Adipocyte (in vitro differentiated cells): ENCODE results near the gene PLCL1.

Experiments used
- DNase-seq: peaks from one replicate; pipeline ENCODE4 v3.0.0-alpha.2; 2015; ENCODE audit warnings: low read depth
- H3K27me3 ChIP-seq: replicated peaks from 2 replicates; pipeline ENCODE4 v1.7.0; 2013; ENCODE audit warnings: mild to moderate bottlenecking, low read length, moderate library complexity; ENCODE audit not compliant: control insufficient read depth, insufficient read depth
- H3K36me3 ChIP-seq: 2 replicates; pipeline ENCODE4 v1.7.0; 2013; ENCODE audit warnings: low read length, mild to moderate bottlenecking, moderate library complexity; ENCODE audit not compliant: control insufficient read depth, insufficient read depth, severe bottlenecking
- H3K4me1 ChIP-seq: 2 replicates; pipeline ENCODE4 v1.7.0; 2013; ENCODE audit warnings: mild to moderate bottlenecking, low read length, moderate library complexity; ENCODE audit not compliant: control insufficient read depth, insufficient read depth
- H3K4me3 ChIP-seq: 2 replicates; pipeline ENCODE4 v1.7.0; 2013; ENCODE audit warnings: mild to moderate bottlenecking, low read length, moderate library complexity
- H3K9ac ChIP-seq: 2 replicates; pipeline ENCODE4 v1.7.0; 2013; ENCODE audit warnings: mild to moderate bottlenecking, low read length, moderate library complexity
- H3K9me3 ChIP-seq: 2 replicates; pipeline ENCODE4 v1.7.0; 2013; ENCODE audit warnings: mild to moderate bottlenecking, low read length, moderate library complexity; ENCODE audit not compliant: control insufficient read depth

PLCL1 gene

DNA sequence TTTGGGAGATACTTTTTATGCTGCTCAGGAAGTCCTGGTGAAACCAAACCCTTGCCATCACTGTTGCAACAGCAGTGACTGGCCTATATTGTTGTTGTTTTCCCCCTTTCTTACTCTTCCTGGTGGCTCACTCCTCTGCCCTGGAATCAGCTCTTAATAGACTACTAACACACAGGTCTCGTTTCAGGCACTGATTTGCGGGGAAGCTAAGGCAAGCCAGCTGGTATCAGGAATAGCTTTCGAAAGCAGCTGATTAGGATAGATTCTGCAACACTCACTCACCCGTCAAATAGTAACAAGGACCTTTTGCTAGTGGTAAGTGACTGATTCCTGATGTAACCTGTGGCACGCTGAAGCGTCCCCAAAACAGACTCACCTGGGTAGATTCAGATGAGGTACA, 360.4 kb downstream of the PLCL1 start:
- DNase-seq: no peak
- Histone ChIP-seq H3K9ac (no peak overlapping the region), H3K27me3 (no peaks in the 10 kb centered on the region), H3K4me1 (no peaks in the 10 kb centered on the region), H3K36me3 (no peaks in the 10 kb centered on the region), H3K9me3 (no peaks in the 10 kb centered on the region), H3K4me3 (no peak overlapping the region)

DNA sequence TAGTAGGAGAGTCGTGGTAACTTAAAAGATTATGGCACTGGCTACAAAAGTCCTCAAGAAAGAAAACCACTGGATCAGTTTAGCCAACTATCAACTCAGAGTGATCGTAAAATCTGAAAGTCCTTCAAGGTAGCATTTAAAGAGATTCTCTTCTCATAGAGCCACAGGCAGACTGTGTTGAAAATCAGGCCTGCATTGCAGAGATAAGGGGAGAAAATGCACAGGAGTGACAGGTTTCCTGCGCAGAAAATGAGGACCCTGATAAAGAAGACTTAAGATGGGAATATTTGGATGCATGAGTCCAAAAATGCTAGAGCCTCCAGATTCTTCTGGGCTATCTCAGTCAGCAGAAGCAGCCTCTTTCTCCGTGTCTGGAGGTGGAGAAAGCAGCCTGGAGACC, 360.9 kb downstream of the PLCL1 start:
- Histone ChIP-seq H3K4me3 (no peak overlapping the region), H3K9me3 (no peaks in the 10 kb centered on the region), H3K9ac (no peak overlapping the region), H3K27me3 (no peaks in the 10 kb centered on the region), H3K36me3 (no peaks in the 10 kb centered on the region), H3K4me1 (no peaks in the 10 kb centered on the region)
- no peak for DNase-seq

DNA sequence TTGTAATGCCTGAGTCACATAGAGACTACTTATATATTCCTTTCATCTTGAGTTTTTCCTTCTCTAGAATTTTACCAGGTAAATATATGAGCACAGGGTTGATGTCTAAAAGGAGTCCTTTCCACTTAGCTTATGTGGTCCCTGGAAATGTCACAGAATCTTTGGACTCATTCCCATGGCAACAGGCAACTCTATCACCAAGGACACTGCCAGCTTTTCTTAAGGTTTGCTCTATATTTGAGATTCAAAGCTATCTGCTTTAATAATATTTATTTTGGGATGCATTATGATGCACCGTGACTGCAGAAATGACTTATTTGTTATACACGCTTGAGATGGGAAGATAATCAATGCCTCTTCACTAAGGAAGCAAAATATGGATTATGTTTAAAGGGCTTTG, 363.0 kb downstream of the PLCL1 start:
- H3K36me3 ChIP-seq: no peaks in the 10 kb centered on the region
- no peak overlapping the region for H3K9ac ChIP-seq
- peaks cover 15% of the 10 kb centered on the region for H3K4me1 ChIP-seq
- DNase-seq: no peak
- no peaks in the 10 kb centered on the region for H3K27me3 ChIP-seq
- H3K4me3 ChIP-seq: no peak overlapping the region
- no peaks in the 10 kb centered on the region for H3K9me3 ChIP-seq

DNA sequence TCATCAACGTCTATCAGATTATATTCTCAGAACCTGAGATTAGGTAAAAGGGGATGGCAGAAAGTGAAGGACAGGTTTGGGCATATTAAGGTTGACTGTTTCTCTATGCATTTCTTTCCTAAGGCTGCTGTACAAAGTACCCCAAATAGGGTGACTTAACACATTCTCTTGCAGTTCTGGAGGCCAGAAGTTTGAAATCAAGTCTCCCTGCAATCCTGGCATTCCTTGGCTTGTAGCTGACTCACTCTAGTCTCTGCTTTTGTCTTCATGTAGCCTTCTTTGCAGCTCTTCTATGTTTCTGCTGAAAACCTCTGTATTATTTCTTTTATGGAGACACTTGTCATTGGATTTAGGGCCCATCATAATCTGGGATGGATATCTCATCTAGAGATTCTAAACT, 364.3 kb downstream of the PLCL1 start:
- Histone ChIP-seq H3K9ac (no peak overlapping the region), H3K9me3 (no peaks in the 10 kb centered on the region), H3K4me3 (no peak overlapping the region), H3K27me3 (no peaks in the 10 kb centered on the region), H3K36me3 (no peaks in the 10 kb centered on the region), H3K4me1 (peaks cover 28% of the 10 kb centered on the region)
- DNase-seq: no peak

DNA sequence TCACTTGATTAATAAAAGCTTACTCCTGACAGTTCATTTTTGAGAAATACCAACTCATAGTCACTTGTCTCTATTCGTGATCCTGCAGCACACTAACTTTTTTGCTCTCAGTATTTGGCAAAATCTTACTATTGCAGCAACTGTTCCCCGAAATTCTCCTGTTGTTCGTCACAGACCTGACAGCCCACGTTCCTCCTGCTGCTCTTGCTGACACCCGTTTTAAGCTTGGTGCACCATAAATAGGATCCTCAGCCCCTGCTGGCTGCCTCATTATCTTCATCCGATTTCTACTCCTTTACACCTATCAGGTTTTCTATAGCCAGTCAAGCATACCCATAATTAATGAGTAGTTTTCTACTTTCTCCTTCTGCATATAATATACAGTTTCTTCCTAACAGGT, 368.8 kb downstream of the PLCL1 start:
- H3K9ac ChIP-seq: peak overlapping the region; percentile 17
- no peaks in the 10 kb centered on the region for H3K36me3 ChIP-seq
- peaks cover 28% of the 10 kb centered on the region for H3K4me1 ChIP-seq
- H3K27me3 ChIP-seq: no peaks in the 10 kb centered on the region
- H3K4me3 ChIP-seq: no peak overlapping the region
- H3K9me3 ChIP-seq: peaks cover 8% of the 10 kb centered on the region
- peak; percentile 10 for DNase-seq

DNA sequence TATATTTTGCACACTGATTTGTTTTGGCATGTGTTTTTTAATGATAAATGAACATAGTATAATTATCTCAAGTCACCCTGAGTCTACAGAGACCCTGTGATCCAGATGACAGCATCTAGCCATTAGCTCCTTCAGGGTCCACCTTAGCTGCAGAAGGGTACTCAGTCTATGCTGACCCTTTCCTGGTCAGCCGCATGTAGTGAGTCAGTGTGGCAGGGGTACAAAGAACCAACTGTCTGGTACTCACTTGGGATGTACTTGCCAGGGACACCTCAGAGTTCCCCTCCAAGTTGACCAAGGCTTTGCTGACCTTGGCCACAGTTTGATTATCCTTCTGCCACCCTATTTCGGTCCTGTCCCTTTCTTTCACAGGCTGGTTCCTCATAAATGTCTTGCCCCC, 369.5 kb downstream of the PLCL1 start:
- no peaks in the 10 kb centered on the region for H3K27me3 ChIP-seq
- no peaks in the 10 kb centered on the region for H3K36me3 ChIP-seq
- peaks cover 14% of the 10 kb centered on the region for H3K9me3 ChIP-seq
- DNase-seq: no peak
- H3K4me1 ChIP-seq: peaks cover 28% of the 10 kb centered on the region
- no peak overlapping the region for H3K4me3 ChIP-seq
- no peak overlapping the region for H3K9ac ChIP-seq

DNA sequence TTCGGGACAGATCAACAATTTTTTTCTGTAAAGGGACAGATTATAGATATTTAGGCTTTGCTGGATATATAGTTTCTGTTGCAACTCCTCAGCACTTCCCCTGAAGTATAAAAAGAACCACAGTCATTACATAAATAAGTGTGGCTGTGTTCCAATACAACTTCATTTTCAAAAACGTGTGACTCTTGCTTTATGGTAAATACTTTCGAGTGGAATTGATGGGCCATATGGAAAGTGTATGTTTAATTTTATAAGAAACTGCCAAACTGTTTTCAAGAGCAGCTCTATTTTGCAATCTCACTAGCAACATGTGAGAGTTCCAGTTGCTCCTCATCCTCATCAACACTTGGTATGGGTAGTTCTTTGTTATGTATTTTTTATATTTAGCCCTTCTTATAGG, 370.9 kb downstream of the PLCL1 start:
- H3K36me3 ChIP-seq: no peaks in the 10 kb centered on the region
- H3K4me1 ChIP-seq: peaks cover 28% of the 10 kb centered on the region
- H3K9me3 ChIP-seq: peaks cover 18% of the 10 kb centered on the region
- DNase-seq: no peak
- no peak overlapping the region for H3K4me3 ChIP-seq
- no peaks in the 10 kb centered on the region for H3K27me3 ChIP-seq
- H3K9ac ChIP-seq: no peak overlapping the region

DNA sequence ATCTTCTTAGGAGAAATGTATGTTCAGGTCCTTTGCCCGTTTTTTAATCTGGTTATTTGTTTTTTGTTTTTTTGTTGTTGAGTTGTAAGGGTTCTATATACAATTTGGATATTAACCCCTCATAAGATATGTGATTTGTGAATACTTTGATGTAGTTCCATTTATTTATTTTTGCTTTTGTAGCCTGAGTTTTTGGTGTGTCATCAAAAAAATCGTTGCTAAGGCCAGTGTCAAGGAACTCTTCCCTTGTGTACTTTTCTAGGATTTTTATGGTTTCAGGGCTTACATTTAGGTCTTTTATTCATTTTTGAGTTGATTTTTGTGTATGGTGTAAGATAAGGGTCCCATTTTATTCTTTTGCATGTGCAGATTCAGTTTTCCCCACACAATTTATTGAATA, 372.6 kb downstream of the PLCL1 start:
- H3K9me3 ChIP-seq: peaks cover 18% of the 10 kb centered on the region
- DNase-seq: no peak
- peaks cover 15% of the 10 kb centered on the region for H3K4me1 ChIP-seq
- no peak overlapping the region for H3K9ac ChIP-seq
- no peak overlapping the region for H3K4me3 ChIP-seq
- H3K27me3 ChIP-seq: no peaks in the 10 kb centered on the region
- no peaks in the 10 kb centered on the region for H3K36me3 ChIP-seq

DNA sequence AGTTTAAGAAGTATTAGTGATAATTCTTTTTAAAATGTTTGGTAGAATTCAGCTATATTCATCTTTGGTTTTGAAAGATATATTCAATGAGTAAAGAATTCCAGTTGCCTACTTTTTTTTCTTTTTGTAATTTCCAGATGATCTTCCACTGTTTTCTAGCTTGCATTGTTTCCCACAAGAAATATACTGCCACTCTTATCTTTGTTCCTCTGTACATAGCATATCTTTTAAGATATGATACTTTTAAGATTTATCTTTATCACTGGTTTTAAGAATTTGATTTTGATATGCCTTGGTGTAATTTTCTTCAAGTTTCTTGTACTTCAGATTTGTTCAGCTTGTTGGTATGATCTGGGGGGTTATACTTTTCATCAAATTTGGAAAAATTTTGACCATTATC, 374.4 kb downstream of the PLCL1 start:
- H3K36me3 ChIP-seq: no peaks in the 10 kb centered on the region
- no peak overlapping the region for H3K4me3 ChIP-seq
- H3K27me3 ChIP-seq: no peaks in the 10 kb centered on the region
- H3K4me1 ChIP-seq: no peaks in the 10 kb centered on the region
- H3K9me3 ChIP-seq: peaks cover 21% of the 10 kb centered on the region
- no peak for DNase-seq
- no peak overlapping the region for H3K9ac ChIP-seq

DNA sequence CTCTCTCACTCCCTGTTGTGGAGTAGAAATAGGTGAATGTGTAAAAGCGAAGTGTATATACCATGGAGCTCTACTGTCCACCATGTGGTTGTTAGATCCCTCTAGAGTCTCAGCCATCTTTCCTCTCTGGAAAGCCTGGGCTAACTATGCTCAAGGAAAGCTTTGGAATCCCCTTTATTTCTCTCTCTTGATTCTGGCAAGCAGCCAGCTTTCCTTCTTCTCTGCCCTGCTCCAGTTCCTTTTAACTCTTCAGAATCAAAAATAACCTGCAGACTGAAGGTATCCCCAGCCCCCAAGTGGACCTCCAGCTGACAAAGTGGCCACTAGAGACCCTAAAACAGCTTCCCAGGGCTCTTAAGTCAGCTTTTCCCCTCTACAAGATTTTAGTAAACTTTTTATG, 381.9 kb downstream of the PLCL1 start:
- no peak for DNase-seq
- no peaks in the 10 kb centered on the region for H3K36me3 ChIP-seq
- no peak overlapping the region for H3K9ac ChIP-seq
- H3K27me3 ChIP-seq: peaks cover 9% of the 10 kb centered on the region
- H3K4me3 ChIP-seq: no peak overlapping the region
- peaks cover 12% of the 10 kb centered on the region for H3K9me3 ChIP-seq
- H3K4me1 ChIP-seq: no peaks in the 10 kb centered on the region

DNA sequence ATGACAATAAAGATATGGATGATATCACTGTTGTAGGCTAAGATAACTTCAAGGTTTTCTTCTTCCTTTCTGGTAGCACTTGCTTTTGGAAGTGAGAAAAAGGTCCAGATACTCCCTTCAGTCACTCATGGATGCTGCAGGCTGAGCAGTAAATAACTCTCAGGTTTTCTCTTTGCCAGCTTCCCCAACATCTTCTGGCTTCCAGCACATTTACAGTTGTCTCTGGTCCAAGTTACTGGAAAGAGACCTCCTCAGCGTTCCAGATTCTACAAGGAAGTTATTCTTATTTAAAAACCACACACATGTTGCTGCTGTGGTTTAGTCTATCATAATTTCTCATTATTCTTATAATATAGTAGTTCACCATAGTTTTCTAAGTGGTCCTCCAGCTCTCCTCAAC, 383.4 kb downstream of the PLCL1 start:
- no peak overlapping the region for H3K4me3 ChIP-seq
- H3K4me1 ChIP-seq: no peaks in the 10 kb centered on the region
- peaks cover 12% of the 10 kb centered on the region for H3K9me3 ChIP-seq
- H3K9ac ChIP-seq: no peak overlapping the region
- no peaks in the 10 kb centered on the region for H3K36me3 ChIP-seq
- peaks cover 9% of the 10 kb centered on the region for H3K27me3 ChIP-seq
- DNase-seq: no peak

DNA sequence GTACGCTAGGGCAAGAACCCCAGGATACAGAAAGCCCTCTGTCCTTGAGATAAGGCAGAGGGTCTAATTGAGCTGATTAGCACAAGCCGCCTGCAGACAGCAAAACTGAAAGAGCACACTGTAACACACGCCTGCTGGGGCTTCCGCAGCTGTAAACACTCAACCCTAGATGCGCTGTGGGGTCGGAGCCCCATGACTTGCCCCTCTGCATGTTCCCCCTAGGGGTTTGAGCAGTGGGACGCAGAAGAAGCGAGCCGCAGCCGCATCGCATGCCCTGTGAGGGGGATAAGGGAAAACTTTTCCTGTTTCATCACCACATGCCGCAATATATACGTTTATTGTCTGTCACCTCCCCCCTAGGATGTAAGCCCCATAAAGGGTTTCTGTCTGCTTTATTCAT, 384.6 kb downstream of the PLCL1 start:
- peaks cover 8% of the 10 kb centered on the region for H3K9me3 ChIP-seq
- H3K27me3 ChIP-seq: peaks cover 9% of the 10 kb centered on the region
- no peak for DNase-seq
- H3K4me3 ChIP-seq: no peak overlapping the region
- H3K4me1 ChIP-seq: no peaks in the 10 kb centered on the region
- no peak overlapping the region for H3K9ac ChIP-seq
- H3K36me3 ChIP-seq: no peaks in the 10 kb centered on the region
